GM10248 (cell line): ENCODE results near the gene OR6S1.
A peak's percentile ranks its signal among the peaks of the same experiment; 100 is the strongest.
"Not testable (repeated sequence)": the region's sequence is repeated elsewhere in the genome, so short reads cannot be mapped to it uniquely, and the experiment has no call there.

Experiments used
- CTCF ChIA-PET: fragments of 300-600 bp; sonication (Branson Sonifier 250); formaldehyde crosslinking; extraction: SDS; loops from one replicate; lab custom pipeline; 2021; ENCODE audit warnings: antibody characterized with exemption; lab: Yijun Ruan, JAX
- POLR2A ChIA-PET: fragments of 350-650 bp; sonication (Branson Sonifier 250); formaldehyde crosslinking; extraction: SDS; loops from one replicate; lab custom pipeline; 2020; ENCODE audit warnings: antibody characterized with exemption; lab: Yijun Ruan, JAX
- DNase-seq: peaks from one replicate; pipeline ENCODE4 v3.0.0; 2012; ENCODE audit errors: extremely low spot score
- CTCF ChIP-seq: IDR thresholded peaks from 2 replicates; pipeline ENCODE4 v1.5.1; 2012; ENCODE audit warnings: mild to moderate bottlenecking, low read depth; ENCODE audit errors: extremely low read depth, missing control alignments, control extremely low read depth

Gene OR6S1

GRCh38 chr14:20652996-20653975, 11.8 kb upstream of the OR6S1 start:
- peak; percentile 49 for DNase-seq
- POLR2A ChIA-PET: interaction anchor here (0.6 to 0.7 kb wide), 2 partner anchors 12 to 135 kb away, joined by 3 to 6 read pairs; no protein-coding TSS in a partner anchor
- no peak for TF ChIP-seq CTCF
- CTCF ChIA-PET: interaction anchor here (1.1 to 2.1 kb wide), 5 partner anchors 9 to 204 kb away, joined by 3 to 5 read pairs (median 3); no protein-coding TSS in a partner anchor

GRCh38 chr14:20645481-20645880, 4.0 kb upstream of the OR6S1 start:
- TF ChIP-seq CTCF: no peak
- CTCF ChIA-PET: interaction anchor here (0.9 to 2.3 kb wide), 4 partner anchors 13 to 30 kb away, joined by 3 to 7 read pairs (median 4); no protein-coding TSS in a partner anchor
- DNase-seq: no peak
- POLR2A ChIA-PET: no interaction called here

GRCh38 chr14:20644520-20644919, 3.0 kb upstream of the OR6S1 start:
- POLR2A ChIA-PET: no interaction called here
- CTCF ChIA-PET: interaction anchor here (1.4 kb wide), 1 partner anchor 24 kb away, joined by 4 read pairs; no protein-coding TSS in a partner anchor
- TF ChIP-seq CTCF: no peak
- no peak for DNase-seq

GRCh38 chr14:20642755-20643154, 1.3 kb upstream of the OR6S1 start:
- DNase-seq: not testable (repeated sequence)
- ChIA-PET POLR2A (interaction anchor here (0.6 kb wide), 1 partner anchor 30 kb away, joined by 3 read pairs; no protein-coding TSS in a partner anchor), CTCF (interaction anchor here (0.9 kb wide), 1 partner anchor 22 kb away, joined by 3 read pairs; no protein-coding TSS in a partner anchor)

- POLR2A ChIA-PET: interaction anchor here (0.6 kb wide), 1 partner anchor 30 kb away, joined by 3 read pairs; no protein-coding TSS in a partner anchor
- CTCF ChIA-PET: interaction anchor here (0.9 kb wide), 1 partner anchor 23 kb away, joined by 3 read pairs; no protein-coding TSS in a partner anchor
These were observed 691 bp upstream of the OR6S1 start for GRCh38 chr14:20642182-20642581.

More at GRCh38 chr14:20642182-20642581, 691 bp upstream of the OR6S1 start:
- TF ChIP-seq CTCF: no peak
- DNase-seq: no peak
